Measurements from ENCODE around the gene TRHDE.

The TRHDE gene

GRCh38 chr12:72273851-72274351 is 1.7 kb downstream of the TRHDE start:
- no peak for DNase-seq (ENCODE audit: low spot score)

- DNase-seq (ENCODE audit: low spot score) = no peak
Observed at GRCh38 chr12:72274931-72275330, 2.8 kb downstream of the TRHDE start.

GRCh38 chr12:72275526-72275925 is 3.4 kb downstream of the TRHDE start:
- DNase-seq (ENCODE audit: low spot score) = no peak

GRCh38 chr12:72276181-72276805 is 4.1 kb downstream of the TRHDE start:
- no peak for DNase-seq (ENCODE audit: low spot score)

- DNase-seq (ENCODE audit: low spot score) = no peak
Observed at GRCh38 chr12:72277415-72277814, 5.2 kb downstream of the TRHDE start.

- no peak for DNase-seq (ENCODE audit: low spot score)
Observed at GRCh38 chr12:72278894-72279293, 6.7 kb downstream of the TRHDE start.

GRCh38 chr12:72281126-72281525 is 9.0 kb downstream of the TRHDE start:
- no peak for DNase-seq (ENCODE audit: low spot score)

GRCh38 chr12:72282721-72283120 is 10.6 kb downstream of the TRHDE start:
- DNase-seq (ENCODE audit: low spot score) = no peak

GRCh38 chr12:72285861-72286260 is 13.7 kb downstream of the TRHDE start:
- DNase-seq (ENCODE audit: low spot score) = no peak

- no peak for DNase-seq (ENCODE audit: low spot score)
Observed at GRCh38 chr12:72286526-72286925, 14.4 kb downstream of the TRHDE start.

GRCh38 chr12:72288436-72288835 is 16.3 kb downstream of the TRHDE start:
- no peak for DNase-seq (ENCODE audit: low spot score)

GRCh38 chr12:72288911-72289310 is 16.7 kb downstream of the TRHDE start:
- DNase-seq (ENCODE audit: low spot score) = no peak

GRCh38 chr12:72289633-72290032 is 17.5 kb downstream of the TRHDE start:
- no peak for DNase-seq (ENCODE audit: low spot score)

GRCh38 chr12:72291175-72291574 is 19.0 kb downstream of the TRHDE start:
- no peak for DNase-seq (ENCODE audit: low spot score)

GRCh38 chr12:72293701-72294100 is 21.5 kb downstream of the TRHDE start:
- DNase-seq (ENCODE audit: low spot score) = no peak

GRCh38 chr12:72295101-72295500 is 22.9 kb downstream of the TRHDE start:
- DNase-seq (ENCODE audit: low spot score) = no peak

- DNase-seq (ENCODE audit: low spot score) = no peak
Observed at GRCh38 chr12:72295744-72296143, 23.6 kb downstream of the TRHDE start.

- DNase-seq (ENCODE audit: low spot score) = peak; percentile 56
Observed at GRCh38 chr12:72296389-72296788, 24.2 kb downstream of the TRHDE start.

GRCh38 chr12:72297666-72298065 is 25.5 kb downstream of the TRHDE start:
- DNase-seq (ENCODE audit: low spot score) = no peak

GRCh38 chr12:72300728-72301127 is 28.6 kb downstream of the TRHDE start:
- no peak for DNase-seq (ENCODE audit: low spot score)

GRCh38 chr12:72304751-72305150 is 32.6 kb downstream of the TRHDE start:
- no peak for DNase-seq (ENCODE audit: low spot score)

- DNase-seq (ENCODE audit: low spot score) = no peak
Observed at GRCh38 chr12:72307229-72307628, 35.1 kb downstream of the TRHDE start.

GRCh38 chr12:72311946-72312345 is 39.8 kb downstream of the TRHDE start:
- no peak for DNase-seq (ENCODE audit: low spot score)

GRCh38 chr12:72313806-72314205 is 41.6 kb downstream of the TRHDE start:
- no peak for DNase-seq (ENCODE audit: low spot score)
